ENCODE results near the gene KRTAP4-16. TPM values are rescaled to one million over a fixed set of nuclear protein-coding genes. Genes with fewer than 3 reads are reported as not detected.
"Not testable (repeated sequence)": the region's sequence is repeated elsewhere in the genome, so short reads cannot be mapped to it uniquely, and the experiment has no call there.

The KRTAP4-16 gene
- not detected for total RNA-seq
- long read RNA-seq, result 0 reads

- intact Hi-C loops (cut with DNase I), result no loop called here
- ATAC-seq (no peak), DNase-seq (no peak)
Observed at GRCh38 chr17:41101586-41102259, at the start of gene KRTAP4-16. TSS of gene KRTAP4-16 (minus strand) at chr17:41102209. CDS start at chr17:41102209, 0 bp downstream.

GRCh38 chr17:41151525-41151924, 49.5 kb upstream of the KRTAP4-16 start:
- no peak for ATAC-seq
- DNase-seq, result no peak
- intact Hi-C loops (cut with DNase I), result no loop called here

GRCh38 chr17:41150026-41150425, 48.0 kb upstream of the KRTAP4-16 start:
- no peak for DNase-seq
- ATAC-seq, result no peak
- intact Hi-C loops (cut with DNase I), result no loop called here

GRCh38 chr17:41149652-41149985, 47.6 kb upstream of the KRTAP4-16 start, which contains the start of gene KRTAP4-5:
TSS of gene KRTAP4-5 (minus strand) at chr17:41149825. CDS start at chr17:41149767, 58 bp downstream.
- ATAC-seq, result no peak
- no peak for DNase-seq
- intact Hi-C loops (cut with DNase I), result no loop called here

GRCh38 chr17:41148971-41149651, 47.1 kb upstream of the KRTAP4-16 start:
- ATAC-seq; DNase-seq; intact Hi-C loops (cut with DNase I): not testable (repeated sequence)

GRCh38 chr17:41147531-41148204, 45.7 kb upstream of the KRTAP4-16 start:
- DNase-seq (no peak), ATAC-seq (no peak)
- intact Hi-C loops (cut with DNase I), result no loop called here

- intact Hi-C loops (cut with DNase I), result no loop called here
- no peak for ATAC-seq
- no peak for DNase-seq
Observed at GRCh38 chr17:41145261-41145660, 43.3 kb upstream of the KRTAP4-16 start.

- DNase-seq (no peak), ATAC-seq (no peak)
- intact Hi-C loops (cut with DNase I), result no loop called here
Observed at GRCh38 chr17:41144846-41145245, 42.8 kb upstream of the KRTAP4-16 start.

GRCh38 chr17:41141361-41141760, 39.4 kb upstream of the KRTAP4-16 start:
- intact Hi-C loops (cut with DNase I), result no loop called here
- no peak for ATAC-seq
- DNase-seq, result no peak

- ATAC-seq (no peak), DNase-seq (no peak)
- intact Hi-C loops (cut with DNase I), result no loop called here
Observed at GRCh38 chr17:41140360-41141131, 38.5 kb upstream of the KRTAP4-16 start, which contains the start of gene KRTAP4-6. TSS of gene KRTAP4-6 (minus strand) at chr17:41140544. CDS start at chr17:41140487, 57 bp downstream.

GRCh38 chr17:41139865-41140264, 37.9 kb upstream of the KRTAP4-16 start:
- ATAC-seq; intact Hi-C loops (cut with DNase I); DNase-seq: not testable (repeated sequence)

- DNase-seq (no peak), ATAC-seq (no peak)
- intact Hi-C loops (cut with DNase I), result no loop called here
Observed at GRCh38 chr17:41133880-41134735, 32.1 kb upstream of the KRTAP4-16 start.

GRCh38 chr17:41131979-41132378, 30.0 kb upstream of the KRTAP4-16 start:
- ATAC-seq, result no peak
- DNase-seq, result no peak
- intact Hi-C loops (cut with DNase I), result no loop called here

GRCh38 chr17:41127371-41127770, 25.4 kb upstream of the KRTAP4-16 start:
- ATAC-seq (no peak), DNase-seq (no peak)
- intact Hi-C loops (cut with DNase I), result no loop called here

GRCh38 chr17:41126412-41126811, 24.4 kb upstream of the KRTAP4-16 start:
- DNase-seq, result no peak
- intact Hi-C loops (cut with DNase I), result no loop called here
- no peak for ATAC-seq

GRCh38 chr17:41125064-41125463, 23.1 kb upstream of the KRTAP4-16 start:
- DNase-seq (no peak), ATAC-seq (no peak)
- intact Hi-C loops (cut with DNase I), result no loop called here

GRCh38 chr17:41123991-41124371, 22.0 kb upstream of the KRTAP4-16 start, which contains the start of gene KRTAP4-12:
TSS of gene KRTAP4-12 (minus strand) at chr17:41124182. CDS start at chr17:41124122, 60 bp downstream.
- ATAC-seq; DNase-seq; intact Hi-C loops (cut with DNase I): not testable (repeated sequence)

- intact Hi-C loops (cut with DNase I); DNase-seq; ATAC-seq: not testable (repeated sequence)
Observed at GRCh38 chr17:41123292-41123990, 21.4 kb upstream of the KRTAP4-16 start.
